MG63 (cell line): ENCODE measurements around the gene MAP6. TPM values are rescaled to one million over a fixed set of nuclear protein-coding genes. Genes with fewer than 3 reads are reported as not detected.
A peak's percentile ranks its signal among the peaks of the same experiment; 100 is the strongest.

Source experiments
- DNase-seq: peaks from one replicate; pipeline ENCODE4 v3.0.0-alpha.2; 2020
- H3K27me3 ChIP-seq: fragments of 250-450 bp; sonication (Bioruptor Pico); 2 replicates; pipeline ENCODE4 v1.5.1; 2020; ENCODE audit warnings: mild to moderate bottlenecking, moderate library complexity
- H3K36me3 ChIP-seq: fragments of 250-450 bp; sonication (Bioruptor Pico); 2 replicates; pipeline ENCODE4 v1.5.1; 2020; ENCODE audit warnings: mild to moderate bottlenecking, moderate library complexity
- H3K4me3 ChIP-seq: fragments of 250-450 bp; sonication (Bioruptor Pico); 2 replicates; pipeline ENCODE4 v1.5.1; 2020; ENCODE audit warnings: mild to moderate bottlenecking, moderate library complexity
- H3K9me3 ChIP-seq: fragments of 250-450 bp; sonication (Bioruptor Pico); 2 replicates; pipeline ENCODE4 v1.5.1; 2020; ENCODE audit warnings: mild to moderate bottlenecking, moderate library complexity
- total RNA-seq: library from RNA; depleted of rRNA; stranded (reverse); fragments of >200 nt; shearing (Covaris generic); gene quantifications from 2 replicates; pipeline ENCODE4 v1.2.3, GENCODE V29; 2014; ENCODE audit warnings: low replicate concordance

Gene MAP6
- total RNA-seq, 1 experiment from 2014 or later = not detected

DNA sequence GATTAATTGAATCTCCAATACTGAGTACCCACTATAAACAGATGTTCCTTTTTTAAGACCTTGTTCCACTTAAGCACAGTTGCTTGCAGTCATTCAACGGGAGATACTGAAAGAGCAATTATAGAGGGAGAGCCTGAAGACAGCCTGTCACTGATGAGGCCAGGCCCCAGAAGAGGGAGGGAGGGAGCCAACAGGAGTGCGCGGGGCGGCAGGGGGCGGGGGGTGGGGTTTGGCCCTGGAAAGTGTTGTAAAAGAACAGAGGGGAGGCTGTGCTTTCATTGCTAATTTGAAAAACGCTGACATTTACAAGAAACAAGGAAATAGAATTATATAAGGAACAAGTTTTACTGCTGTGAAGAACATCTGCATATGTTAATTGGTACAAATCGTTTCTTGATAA is 53.1 kb downstream of the MAP6 start:
- Histone ChIP-seq H3K36me3 (no peaks in the 10 kb centered on the region), H3K27me3 (no peaks in the 10 kb centered on the region), H3K4me3 (no peak overlapping the region), H3K9me3 (no peaks in the 10 kb centered on the region)
- no peak for DNase-seq

DNA sequence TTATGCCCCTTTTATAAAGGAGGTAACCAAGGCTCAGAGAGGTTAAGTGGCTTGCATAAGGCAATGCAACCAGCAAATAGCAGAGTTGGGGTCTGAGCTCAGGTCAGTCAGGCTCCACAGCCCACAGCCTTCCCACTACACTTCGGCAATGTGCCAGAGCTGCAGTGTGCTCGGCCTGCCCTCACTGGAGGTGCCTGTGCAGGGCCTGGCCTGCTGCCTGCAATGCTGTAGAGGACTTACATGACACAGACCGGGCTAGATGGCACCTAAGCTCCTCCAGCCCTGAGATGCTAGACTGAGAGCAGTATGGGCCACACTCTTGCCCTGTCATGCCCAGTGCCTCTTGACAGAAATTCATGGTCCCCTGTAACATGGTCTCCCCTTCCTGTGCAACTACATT is 57.0 kb downstream of the MAP6 start:
- no peaks in the 10 kb centered on the region for H3K36me3 ChIP-seq
- no peaks in the 10 kb centered on the region for H3K9me3 ChIP-seq
- H3K4me3 ChIP-seq = no peak overlapping the region
- no peaks in the 10 kb centered on the region for H3K27me3 ChIP-seq
- no peak for DNase-seq

DNA sequence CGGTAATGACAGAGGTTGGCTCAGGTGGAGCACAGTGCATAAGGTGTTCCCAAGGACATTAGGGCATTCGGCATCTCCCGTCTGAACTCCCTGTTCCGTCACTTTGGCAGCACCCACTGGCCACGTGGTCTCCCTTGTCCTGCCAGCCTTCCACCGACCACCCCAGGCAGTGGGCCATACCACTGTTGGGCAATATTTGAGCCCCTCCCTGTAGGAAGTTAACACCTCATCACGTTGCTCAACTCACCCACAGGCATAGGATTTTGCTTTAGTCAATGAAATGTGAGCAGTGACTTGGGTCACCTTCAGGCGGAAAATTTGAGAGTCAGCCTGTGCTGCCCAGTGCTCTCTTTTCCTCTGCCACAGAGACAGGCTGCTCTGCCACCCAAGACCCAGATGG is 62.7 kb downstream of the MAP6 start:
- Histone ChIP-seq H3K27me3 (no peaks in the 10 kb centered on the region), H3K4me3 (no peak overlapping the region), H3K9me3 (no peaks in the 10 kb centered on the region), H3K36me3 (no peaks in the 10 kb centered on the region)
- DNase-seq = no peak

DNA sequence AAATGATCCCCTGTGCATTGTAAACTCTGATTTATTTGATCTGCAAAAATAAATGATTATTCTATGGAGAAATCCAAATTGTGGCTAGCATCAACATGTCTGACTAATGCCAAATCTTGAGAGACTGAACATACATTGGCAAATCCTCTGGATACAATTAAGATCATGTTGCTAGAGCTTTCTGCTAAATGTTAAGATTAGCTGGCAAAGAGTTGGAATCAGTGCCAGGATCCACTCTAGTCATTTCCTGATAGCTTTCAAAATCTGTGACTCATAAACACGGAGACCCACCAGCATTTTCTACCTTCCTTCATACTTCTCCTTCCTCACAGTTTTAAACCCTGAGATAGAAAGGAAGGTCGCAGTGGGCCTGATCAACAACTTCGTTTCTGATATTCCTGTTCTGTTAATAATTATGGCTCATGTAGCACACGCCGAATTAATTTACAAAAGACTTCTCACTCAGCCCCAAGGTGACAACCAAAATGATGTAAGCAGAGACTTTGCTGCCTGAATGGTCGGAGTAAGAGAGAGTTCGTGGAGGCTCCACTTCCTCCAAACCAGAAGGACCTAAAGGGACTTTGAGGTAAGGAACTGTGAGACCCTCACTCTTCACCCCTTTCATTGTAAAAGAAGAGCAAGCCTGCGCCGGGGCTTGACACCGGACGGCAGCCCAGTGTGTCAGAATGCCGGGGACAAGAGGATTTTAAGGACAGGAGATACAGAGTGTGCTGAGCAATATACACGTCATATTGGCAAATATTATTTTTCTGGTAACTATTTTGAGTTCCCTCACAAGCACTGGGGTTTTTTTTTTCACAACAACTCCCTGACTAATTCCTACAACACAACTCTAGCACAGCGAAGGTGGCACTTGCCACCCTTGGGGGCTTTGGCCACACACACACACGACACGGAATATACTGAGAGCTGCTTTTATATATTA is 64.8 kb downstream of the MAP6 start:
- H3K36me3 ChIP-seq = no peaks in the 10 kb centered on the region
- H3K4me3 ChIP-seq = no peak overlapping the region
- no peaks in the 10 kb centered on the region for H3K27me3 ChIP-seq
- peak; percentile 35 for DNase-seq
- no peaks in the 10 kb centered on the region for H3K9me3 ChIP-seq

DNA sequence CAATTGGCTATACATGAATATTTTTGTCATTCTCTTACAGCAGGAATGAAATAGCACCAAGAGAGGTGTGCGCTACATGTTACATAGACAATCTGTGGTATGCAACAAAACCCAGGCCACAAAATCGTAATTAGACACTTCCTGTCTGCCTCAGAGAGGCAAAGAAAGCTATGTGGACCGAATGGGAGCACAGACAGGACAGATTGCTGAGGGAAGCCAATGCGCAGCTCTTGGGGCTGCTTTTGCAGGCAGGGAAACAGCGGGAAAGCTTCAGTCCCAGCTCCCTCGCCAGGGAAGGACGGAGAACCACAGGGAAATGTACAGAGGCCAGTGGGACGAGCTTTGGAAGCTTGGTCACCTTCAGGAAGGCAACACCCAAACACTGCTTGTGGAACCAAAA is 65.9 kb downstream of the MAP6 start:
- Histone ChIP-seq H3K9me3 (no peaks in the 10 kb centered on the region), H3K36me3 (no peaks in the 10 kb centered on the region), H3K27me3 (no peaks in the 10 kb centered on the region), H3K4me3 (no peak overlapping the region)
- no peak for DNase-seq

DNA sequence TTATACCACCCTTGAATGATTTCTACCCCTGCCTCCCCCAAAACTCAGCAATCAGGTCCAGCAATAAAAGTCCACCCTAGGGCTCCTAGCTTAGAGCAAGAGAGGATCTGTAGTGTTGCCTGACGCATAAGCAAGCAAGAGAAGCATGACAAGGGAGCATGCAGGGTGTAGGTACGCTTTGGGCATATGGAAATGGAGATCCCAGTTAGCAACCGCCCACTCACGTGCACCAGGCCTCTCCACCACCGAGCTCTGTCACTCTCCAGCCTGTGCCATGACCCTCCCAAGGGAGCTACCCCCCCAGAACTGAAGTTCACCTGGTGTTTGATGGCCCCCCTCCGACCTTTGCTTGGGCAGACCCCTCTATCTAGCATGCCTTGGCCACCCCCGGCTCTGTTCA is 67.3 kb downstream of the MAP6 start:
- Histone ChIP-seq H3K9me3 (no peaks in the 10 kb centered on the region), H3K36me3 (no peaks in the 10 kb centered on the region), H3K4me3 (no peak overlapping the region), H3K27me3 (no peaks in the 10 kb centered on the region)
- no peak for DNase-seq

DNA sequence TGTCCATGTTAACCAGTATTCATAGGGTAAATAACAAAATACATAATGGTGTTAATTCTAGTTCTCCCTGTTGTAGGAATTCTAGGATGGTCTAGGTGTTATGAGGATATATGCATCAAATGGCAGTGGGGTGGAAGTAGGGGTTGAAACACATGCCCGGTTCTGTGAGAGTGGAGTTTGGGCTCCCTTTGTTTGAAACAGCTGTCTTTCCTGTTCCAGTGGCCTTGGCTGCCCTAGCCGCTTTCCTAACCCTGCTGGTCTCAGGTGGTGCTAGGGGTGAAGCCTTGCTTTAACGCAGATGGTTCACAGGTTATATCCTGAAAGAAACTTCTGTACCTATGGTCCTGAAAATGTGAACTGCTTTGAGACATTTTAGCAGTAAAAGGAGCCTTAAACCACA is 68.5 kb downstream of the MAP6 start:
- no peak overlapping the region for H3K4me3 ChIP-seq
- no peaks in the 10 kb centered on the region for H3K36me3 ChIP-seq
- no peaks in the 10 kb centered on the region for H3K9me3 ChIP-seq
- no peak for DNase-seq
- no peaks in the 10 kb centered on the region for H3K27me3 ChIP-seq

DNA sequence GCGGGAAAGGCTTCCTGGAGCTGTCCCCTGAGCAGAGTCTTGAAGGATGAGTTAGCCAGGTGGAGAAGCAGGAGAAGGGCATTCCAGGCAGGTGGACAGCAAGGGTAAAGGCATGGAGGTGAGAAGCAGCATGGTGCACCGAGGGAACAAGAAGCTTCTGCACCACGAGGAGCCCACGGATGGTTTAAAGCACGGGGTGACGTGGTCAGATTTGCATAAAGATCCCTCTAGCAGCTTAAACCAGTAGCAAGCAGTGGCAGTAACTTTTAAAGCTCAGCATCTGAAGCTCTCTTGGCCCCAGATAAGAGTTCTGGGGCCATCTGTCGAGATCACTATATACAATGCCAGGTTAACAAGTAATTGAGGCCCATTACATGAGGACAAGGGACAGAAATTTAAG is 69.9 kb downstream of the MAP6 start:
- no peaks in the 10 kb centered on the region for H3K27me3 ChIP-seq
- no peaks in the 10 kb centered on the region for H3K9me3 ChIP-seq
- DNase-seq = no peak
- no peak overlapping the region for H3K4me3 ChIP-seq
- no peaks in the 10 kb centered on the region for H3K36me3 ChIP-seq

DNA sequence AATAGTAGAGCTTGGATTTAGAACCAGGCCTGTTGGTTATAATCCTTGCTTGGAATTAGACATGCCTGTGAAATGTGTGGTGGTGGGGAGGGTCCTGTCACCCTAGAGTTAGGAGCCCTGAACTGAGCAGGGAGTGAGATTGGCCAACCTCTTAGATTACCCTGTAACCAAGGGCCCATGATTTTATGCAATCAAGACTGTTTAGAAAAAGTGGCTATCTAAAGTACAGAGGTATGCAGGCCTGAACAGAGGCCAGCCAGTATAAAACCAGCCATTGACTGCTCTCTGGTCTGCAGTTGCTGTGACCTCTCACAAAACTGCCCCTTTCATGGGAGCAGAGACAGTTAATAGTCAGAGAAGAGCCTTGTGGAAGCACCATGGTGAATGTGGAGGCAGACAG is 70.6 kb downstream of the MAP6 start:
- H3K9me3 ChIP-seq = no peaks in the 10 kb centered on the region
- no peaks in the 10 kb centered on the region for H3K36me3 ChIP-seq
- no peak for DNase-seq
- no peaks in the 10 kb centered on the region for H3K27me3 ChIP-seq
- H3K4me3 ChIP-seq = no peak overlapping the region

DNA sequence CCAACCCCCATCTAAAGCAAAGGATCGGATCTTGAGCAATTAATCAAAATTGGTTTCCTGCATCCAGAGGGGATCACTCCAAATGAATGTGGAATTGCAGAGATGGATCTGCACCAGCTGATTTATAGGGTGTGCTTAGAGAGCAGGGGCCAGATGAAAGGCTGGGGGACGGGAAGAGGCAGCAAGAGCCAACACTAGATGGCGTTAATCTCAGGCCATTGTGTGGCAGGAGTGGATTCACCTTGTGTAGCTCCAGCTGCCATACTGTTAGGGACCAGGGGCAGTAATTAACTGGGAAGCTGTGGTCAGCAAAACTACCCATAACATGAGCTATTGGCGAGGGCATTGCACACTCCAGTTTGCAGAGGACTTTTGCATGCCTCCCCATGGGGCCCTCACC is 71.2 kb downstream of the MAP6 start:
- Histone ChIP-seq H3K9me3 (no peaks in the 10 kb centered on the region), H3K27me3 (no peaks in the 10 kb centered on the region), H3K4me3 (no peak overlapping the region), H3K36me3 (no peaks in the 10 kb centered on the region)
- no peak for DNase-seq

DNA sequence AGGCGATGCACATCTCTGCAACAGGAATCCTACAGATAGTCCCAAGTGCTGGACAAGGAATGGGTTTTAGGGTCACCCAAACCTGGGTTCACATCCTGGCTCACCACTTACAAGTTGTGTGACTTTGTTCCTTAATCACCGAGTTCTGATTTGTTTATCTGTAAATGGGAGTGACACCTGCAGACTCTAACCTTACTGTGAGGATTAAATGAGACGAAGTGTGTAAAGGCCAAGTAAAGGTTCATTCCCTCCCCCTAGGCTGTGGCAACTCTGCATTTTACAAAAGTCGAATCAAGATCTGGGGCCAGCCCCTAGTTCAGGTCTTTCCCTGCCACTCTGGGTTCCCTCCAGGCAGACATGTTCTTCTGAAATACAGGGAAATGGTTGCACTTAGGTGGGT is 71.9 kb downstream of the MAP6 start:
- H3K4me3 ChIP-seq = no peak overlapping the region
- H3K9me3 ChIP-seq = no peaks in the 10 kb centered on the region
- no peaks in the 10 kb centered on the region for H3K27me3 ChIP-seq
- H3K36me3 ChIP-seq = no peaks in the 10 kb centered on the region
- no peak for DNase-seq

DNA sequence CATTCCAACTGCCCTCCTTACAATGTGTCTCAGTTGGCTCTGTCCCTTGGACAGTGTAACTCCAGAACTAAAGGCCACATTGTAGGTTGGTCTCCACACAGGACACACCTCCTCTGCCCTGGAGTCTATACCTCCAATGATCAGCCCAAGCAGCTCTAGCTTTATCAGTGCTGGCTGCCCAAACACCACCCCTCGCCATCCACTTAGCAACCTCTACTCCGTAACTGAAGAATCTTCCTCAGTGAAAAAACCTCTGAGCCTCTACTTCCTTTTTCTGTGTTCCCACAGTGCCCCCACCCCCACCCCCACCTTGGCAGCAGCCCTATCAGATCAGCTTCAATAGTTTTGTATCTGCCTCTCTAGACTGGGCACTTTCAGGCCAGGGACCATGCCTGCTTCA is 73.4 kb downstream of the MAP6 start:
- no peak overlapping the region for H3K4me3 ChIP-seq
- no peaks in the 10 kb centered on the region for H3K36me3 ChIP-seq
- no peaks in the 10 kb centered on the region for H3K27me3 ChIP-seq
- H3K9me3 ChIP-seq = no peaks in the 10 kb centered on the region
- no peak for DNase-seq

DNA sequence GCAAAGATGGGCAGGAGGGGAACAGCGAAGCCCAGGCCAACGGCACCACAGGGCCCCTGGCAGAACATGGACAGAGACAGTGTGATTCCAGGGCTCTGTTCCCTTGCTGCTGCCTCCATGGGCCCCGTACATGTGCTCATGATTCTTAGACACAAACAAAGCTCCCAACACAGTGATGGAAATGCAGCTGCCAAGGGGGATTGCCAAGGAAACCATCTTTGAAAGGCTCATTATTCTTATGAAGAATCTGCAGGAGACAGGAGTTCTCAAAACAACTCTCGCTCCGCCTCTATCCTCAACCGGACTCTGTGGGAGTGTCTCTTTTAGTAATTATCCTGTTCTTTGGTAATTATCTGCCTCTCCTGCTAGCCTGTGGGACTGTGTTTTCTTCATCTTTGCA is 74.6 kb downstream of the MAP6 start:
- DNase-seq = no peak
- Histone ChIP-seq H3K36me3 (no peaks in the 10 kb centered on the region), H3K9me3 (no peaks in the 10 kb centered on the region), H3K4me3 (no peak overlapping the region), H3K27me3 (no peaks in the 10 kb centered on the region)

DNA sequence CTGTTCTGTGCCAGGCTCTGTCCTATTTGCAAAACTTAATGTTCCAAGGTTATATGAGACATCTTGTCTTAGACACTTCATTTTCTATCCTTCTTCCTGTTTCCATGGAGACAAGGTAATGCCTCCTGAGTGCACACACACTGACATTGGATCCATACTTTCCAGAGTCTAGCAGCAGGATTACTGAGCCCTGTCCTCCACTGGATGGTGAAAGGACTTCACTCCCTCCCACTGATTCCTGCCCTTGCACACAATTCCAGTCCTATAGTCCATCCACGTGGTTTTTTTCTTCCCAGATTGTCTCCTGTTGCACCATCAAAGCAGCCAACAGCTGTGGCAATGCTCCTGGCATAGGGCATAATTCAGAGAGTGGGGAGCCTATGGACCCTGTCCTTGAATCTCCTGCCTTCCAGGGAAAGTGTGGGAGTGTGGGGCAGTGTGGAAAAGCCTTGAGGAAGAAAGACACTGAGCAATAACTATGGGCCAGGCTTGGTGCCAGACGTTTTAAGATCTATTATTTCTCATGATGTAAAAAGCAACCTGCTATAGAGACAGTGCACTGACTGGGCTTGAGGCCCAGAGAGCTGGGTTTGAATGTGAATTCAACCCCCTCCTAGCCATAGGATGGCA is 75.4 kb downstream of the MAP6 start:
- no peak for DNase-seq
- H3K9me3 ChIP-seq = no peaks in the 10 kb centered on the region
- no peaks in the 10 kb centered on the region for H3K36me3 ChIP-seq
- H3K27me3 ChIP-seq = no peaks in the 10 kb centered on the region
- no peak overlapping the region for H3K4me3 ChIP-seq

DNA sequence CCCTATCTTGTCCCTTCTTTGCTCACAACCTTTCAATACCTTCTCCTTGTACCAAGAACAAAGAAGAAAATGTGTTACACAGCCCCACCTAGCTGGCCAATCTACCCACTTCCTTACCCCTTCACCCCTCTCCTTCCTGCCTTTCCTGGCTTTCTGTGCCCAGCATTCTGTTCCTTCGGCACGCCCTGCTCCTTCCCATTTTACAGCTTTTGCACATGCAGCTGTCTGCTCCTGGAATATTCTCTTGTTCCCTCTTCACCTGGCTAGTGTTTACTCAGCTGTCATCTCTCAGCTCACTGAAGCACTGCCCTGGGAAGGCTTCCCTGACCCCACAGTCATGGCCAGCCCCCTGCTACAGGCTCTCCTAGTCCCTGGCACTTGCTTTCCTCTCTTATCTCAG is 76.1 kb downstream of the MAP6 start:
- H3K36me3 ChIP-seq = no peaks in the 10 kb centered on the region
- no peaks in the 10 kb centered on the region for H3K27me3 ChIP-seq
- no peaks in the 10 kb centered on the region for H3K9me3 ChIP-seq
- DNase-seq = no peak
- H3K4me3 ChIP-seq = no peak overlapping the region

DNA sequence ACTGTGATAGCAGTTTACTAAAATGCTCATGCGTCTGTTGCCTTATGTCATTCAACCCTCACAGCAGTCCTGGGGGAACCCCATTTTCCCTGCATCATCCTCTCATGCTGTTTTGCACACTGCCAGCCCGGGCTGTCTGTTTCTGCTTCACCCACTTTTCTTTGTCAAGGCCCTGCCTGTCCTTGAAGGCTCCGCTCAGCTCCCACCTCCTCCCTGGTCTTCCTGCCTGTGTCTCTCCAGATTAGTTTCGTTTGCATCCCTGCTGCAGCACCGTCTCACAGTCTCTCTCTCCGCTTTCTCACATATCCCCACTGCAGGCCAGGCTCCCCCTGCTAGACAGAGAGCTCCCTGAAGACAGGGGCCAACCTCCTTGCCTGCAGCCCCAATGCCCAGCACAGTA is 76.9 kb downstream of the MAP6 start:
- H3K9me3 ChIP-seq = no peaks in the 10 kb centered on the region
- no peaks in the 10 kb centered on the region for H3K36me3 ChIP-seq
- H3K27me3 ChIP-seq = no peaks in the 10 kb centered on the region
- no peak for DNase-seq
- H3K4me3 ChIP-seq = no peak overlapping the region

DNA sequence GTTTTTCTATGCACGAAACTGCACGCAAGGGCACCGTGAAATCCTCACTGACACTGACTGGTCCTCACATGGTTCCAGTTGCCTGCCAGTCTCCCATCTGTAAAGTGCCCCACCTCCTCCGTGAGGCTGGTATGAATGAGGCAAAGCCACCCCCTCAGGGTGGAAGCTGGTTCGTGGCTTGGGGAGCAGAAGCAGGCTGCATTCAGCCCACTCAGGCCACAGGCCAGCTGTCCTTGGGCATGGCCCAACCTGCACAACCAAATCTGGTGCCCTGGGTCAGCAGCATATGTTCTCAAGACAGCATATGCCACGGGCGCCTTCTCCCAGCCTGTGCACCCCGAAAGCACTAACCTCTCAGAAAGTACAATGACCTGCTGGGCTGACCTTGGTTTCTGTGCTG is 77.5 kb downstream of the MAP6 start:
- H3K27me3 ChIP-seq = no peaks in the 10 kb centered on the region
- H3K9me3 ChIP-seq = no peaks in the 10 kb centered on the region
- no peak overlapping the region for H3K4me3 ChIP-seq
- DNase-seq = no peak
- no peaks in the 10 kb centered on the region for H3K36me3 ChIP-seq

DNA sequence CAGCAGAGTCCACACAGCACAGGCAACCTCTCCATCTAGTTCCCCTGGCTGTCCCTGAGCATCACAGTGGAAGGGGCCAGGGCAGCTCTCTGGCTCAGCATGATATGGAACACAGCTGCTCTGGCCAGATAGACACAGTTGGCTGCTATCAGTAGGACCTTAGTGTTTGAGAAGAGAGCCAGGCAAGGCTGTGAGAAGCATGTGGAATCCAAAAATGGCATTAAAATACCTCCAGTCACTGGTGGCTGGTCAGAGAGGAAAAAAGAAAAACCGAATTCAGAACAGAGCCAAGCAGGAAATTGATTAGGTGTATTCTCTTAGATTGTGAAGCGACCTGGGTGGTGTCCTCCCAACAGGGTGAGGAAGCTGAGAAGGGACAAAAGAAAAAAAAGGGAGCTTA is 78.9 kb downstream of the MAP6 start:
- Histone ChIP-seq H3K4me3 (no peak overlapping the region), H3K9me3 (no peaks in the 10 kb centered on the region), H3K36me3 (no peaks in the 10 kb centered on the region), H3K27me3 (no peaks in the 10 kb centered on the region)
- DNase-seq = no peak
